HepG2 (cell line): Measurements from ENCODE around the gene TRAPPC10. TPM values are rescaled to one million over a fixed set of nuclear protein-coding genes. Genes with fewer than 3 reads are reported as not detected.

Experiments
- ATM ChIP-seq: fragments of 450-650 bp; IDR thresholded peaks from 2 replicates; pipeline ENCODE4 v1.7.1; 2017; ENCODE audit warnings: mild to moderate bottlenecking, borderline replicate concordance
- CBFB ChIP-seq: sonication (generic); formaldehyde crosslinking; IDR thresholded peaks from 2 replicates; pipeline ENCODE4 v1.4.0; 2020; ENCODE audit warnings: missing genetic modification reagents
- CREM ChIP-seq, 2 experiments: sonication (generic) in 1 of 2; formaldehyde crosslinking in 1 of 2; IDR thresholded peaks; 2 replicates each; pipeline versions ENCODE4 v1.4.0 to v1.6.1; 2016 to 2020; ENCODE audit warnings: antibody characterized with exemption in 1 of 2, mild to moderate bottlenecking in 1 of 2, missing genetic modification reagents in 1 of 2
- ELF4 ChIP-seq: sonication (generic); formaldehyde crosslinking; IDR thresholded peaks from 2 replicates; pipeline ENCODE4 v1.5.0; 2020; ENCODE audit warnings: missing genetic modification reagents, mild to moderate bottlenecking, moderate library complexity, borderline replicate concordance
- ERF ChIP-seq: IDR thresholded peaks from 2 replicates; pipeline ENCODE4 v1.6.1; 2018; ENCODE audit warnings: missing biosample characterization, missing genetic modification reagents
- JDP2 ChIP-seq: sonication (generic); formaldehyde crosslinking; IDR thresholded peaks from 2 replicates; pipeline ENCODE4 v1.8.1; 2022; ENCODE audit warnings: missing genetic modification reagents, borderline replicate concordance
- JUNB ChIP-seq: sonication (generic); formaldehyde crosslinking; IDR thresholded peaks from 2 replicates; pipeline ENCODE4 v1.8.0; 2022; ENCODE audit warnings: missing genetic modification reagents, mild to moderate bottlenecking, borderline replicate concordance
- KLF6 ChIP-seq: IDR thresholded peaks from 2 replicates; pipeline ENCODE4 v1.8.0; 2016; ENCODE audit warnings: missing biosample characterization, missing genetic modification reagents
- NFYC ChIP-seq: IDR thresholded peaks from 2 replicates; pipeline ENCODE4 v1.6.1; 2016; ENCODE audit warnings: missing genetic modification reagents, missing compliant biosample characterization
- RCOR2 ChIP-seq: IDR thresholded peaks from 2 replicates; pipeline ENCODE4 v1.6.1; 2016; ENCODE audit warnings: missing biosample characterization, missing genetic modification reagents
- SOX13 ChIP-seq, 3 experiments: fragments of 450-650 bp in 1 of 3; sonication (generic) in 1 of 3; formaldehyde crosslinking in 1 of 3; IDR thresholded peaks in 2 of 3; conservative IDR thresholded peaks in 1 of 3; 2 replicates each; pipeline versions ENCODE4 v1.5.0 to v1.6.1; 2016 to 2020; ENCODE audit warnings: antibody characterized with exemption in 1 of 3, mild to moderate bottlenecking in 1 of 3, missing compliant biosample characterization in 1 of 3, missing genetic modification reagents in 1 of 3, moderate library complexity in 1 of 3
- ZBTB21 ChIP-seq: sonication (generic); formaldehyde crosslinking; IDR thresholded peaks from 2 replicates; pipeline ENCODE4 v1.4.0; 2020; ENCODE audit warnings: missing genetic modification reagents
- ZBTB8A ChIP-seq: sonication (generic); formaldehyde crosslinking; IDR thresholded peaks from 2 replicates; pipeline ENCODE4 v1.4.0; 2020; ENCODE audit warnings: mild to moderate bottlenecking, low read depth, missing genetic modification reagents, borderline replicate concordance
- ZFP36L1 ChIP-seq: sonication (generic); formaldehyde crosslinking; IDR thresholded peaks from 2 replicates; pipeline ENCODE4 v1.8.0; 2022; ENCODE audit warnings: mild to moderate bottlenecking, missing genetic modification reagents, moderate library complexity
- ZNF326 ChIP-seq: sonication (generic); formaldehyde crosslinking; IDR thresholded peaks from 2 replicates; pipeline ENCODE4 v1.4.0; 2020; ENCODE audit warnings: missing genetic modification reagents, borderline replicate concordance
- ZNF431 ChIP-seq: sonication (generic); formaldehyde crosslinking; IDR thresholded peaks from 2 replicates; pipeline ENCODE4 v1.9.0; 2022; ENCODE audit warnings: missing genetic modification reagents, low read depth, mild to moderate bottlenecking, borderline replicate concordance
- ZNF468 ChIP-seq: sonication (generic); formaldehyde crosslinking; IDR thresholded peaks from 2 replicates; pipeline ENCODE4 v1.8.0; 2022; ENCODE audit warnings: mild to moderate bottlenecking, moderate library complexity, missing genetic modification reagents
- ZNF749 ChIP-seq: sonication (generic); formaldehyde crosslinking; IDR thresholded peaks from 2 replicates; pipeline ENCODE4 v1.8.0; 2022; ENCODE audit warnings: mild to moderate bottlenecking, missing genetic modification reagents, moderate library complexity, borderline replicate concordance
- ZNF761 ChIP-seq: sonication (generic); formaldehyde crosslinking; conservative IDR thresholded peaks from 2 replicates; pipeline ENCODE4 v1.4.0; 2020; ENCODE audit warnings: mild to moderate bottlenecking, missing genetic modification reagents
- ZSCAN22 ChIP-seq: sonication (generic); formaldehyde crosslinking; IDR thresholded peaks from 2 replicates; pipeline ENCODE4 v1.4.0; 2020; ENCODE audit warnings: mild to moderate bottlenecking, missing genetic modification reagents
- polyA plus RNA-seq, 8 experiments: library from polyadenylated mRNA; depleted of rRNA in 3 of 8; stranded (reverse) in 7 of 8; unstranded in 1 of 8; fragments of >200 nt; fragmentation: Illumina TruSeq in 4 of 8; extraction: Trizol in 4 of 8; gene quantifications; 2 replicates each; pipeline versions ENCODE4 v1.2.1 to v1.2.3, GENCODE V29; 2011 to 2016; ENCODE audit warnings: low read depth in 4 of 8, missing spikeins in 1 of 8, mixed read lengths in 1 of 8; ENCODE audit not compliant: insufficient read depth in 1 of 8
- total RNA-seq, 5 experiments: library from RNA; depleted of rRNA; stranded (reverse); fragments of >200 nt; fragmentation: Illumina TruSeq; extraction: Trizol; gene quantifications; 2 replicates each; pipeline ENCODE4 v1.2.3, GENCODE V29; 2016; ENCODE audit warnings: low read depth in 1 of 5
- TF ChIP-seq, protein P1 (sequence below): sonication (generic); formaldehyde crosslinking; conservative IDR thresholded peaks from 2 replicates; pipeline ENCODE4 v1.8.0; 2022; ENCODE audit warnings: mild to moderate bottlenecking, moderate library complexity, missing genetic modification reagents
- TF ChIP-seq, protein P2 (sequence below): sonication (generic); formaldehyde crosslinking; IDR thresholded peaks from 2 replicates; pipeline ENCODE4 v1.4.0; 2020; ENCODE audit warnings: low read depth, mild to moderate bottlenecking, missing genetic modification reagents
- TF ChIP-seq, protein P3 (sequence below): sonication (generic); formaldehyde crosslinking; IDR thresholded peaks from 2 replicates; pipeline ENCODE4 v1.8.1; 2023; ENCODE audit warnings: mild to moderate bottlenecking, missing genetic modification reagents
- TF ChIP-seq, protein P4 (sequence below): sonication (generic); formaldehyde crosslinking; IDR thresholded peaks from 2 replicates; pipeline ENCODE4 v1.4.0; 2020; ENCODE audit warnings: missing genetic modification reagents
- TF ChIP-seq, protein P5 (sequence below): sonication (generic); formaldehyde crosslinking; IDR thresholded peaks from 2 replicates; pipeline ENCODE4 v1.4.0; 2020; ENCODE audit warnings: missing genetic modification reagents, low read depth, mild to moderate bottlenecking, borderline replicate concordance

The TRAPPC10 gene
- total and polyA plus RNA-seq, 2 of the 13 experiments (the other 11 are each of a cell fraction or from before 2014, with no cell fraction given): 10.6 to 16.5 TPM

DNA sequence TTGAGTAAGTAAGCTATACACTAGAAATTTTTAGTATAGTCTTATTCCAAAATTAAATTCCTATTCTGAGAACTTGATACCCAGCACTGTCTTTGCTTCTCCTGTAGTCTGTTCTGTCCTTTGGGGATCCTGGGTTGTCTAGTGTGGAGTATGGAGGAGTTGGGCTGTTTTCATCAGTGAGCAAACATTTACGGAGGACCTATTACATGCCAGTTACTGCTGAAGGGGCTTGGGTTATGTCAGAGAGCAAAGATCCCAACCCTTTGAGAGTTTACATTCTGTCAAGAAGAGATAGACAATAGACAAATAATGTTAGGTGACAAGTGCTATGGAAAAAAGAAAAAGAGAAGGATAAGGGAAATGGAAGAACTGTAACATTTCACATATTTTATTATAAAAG lies 9.0 kb downstream of the TRAPPC10 start (continued):
- TF ChIP-seq SOX13 (IDR thresholded peaks at IDR 0.05) (no peak), SOX13 (CRISPR knock-in tag; conservative IDR thresholded peaks at IDR 0.05 in 1 of 2, IDR thresholded peaks at IDR 0.05 in 1 of 2) (peak in 1 of 2 experiments; percentile 84; a peak in 2 of 4 replicates), ZNF431 (no peak), CREM (IDR thresholded peaks at IDR 0.05) (0 out of 2 replicates have a peak, but pooled peaks have one; percentile 16), CREM (CRISPR knock-in tag; IDR thresholded peaks at IDR 0.05) (no peak), ZSCAN22 (CRISPR knock-in tag) (no peak), RCOR2 (peak; percentile 39; the same call in 1 of the 2 replicates), JDP2 (CRISPR knock-in tag) (no peak), ELF4 (CRISPR knock-in tag) (no peak), JUNB (CRISPR knock-in tag) (no peak), ZBTB8A (CRISPR knock-in tag) (no peak), ZNF749 (CRISPR knock-in tag) (no peak), ZFP36L1 (CRISPR knock-in tag) (no peak), ZNF326 (CRISPR knock-in tag) (no peak), ZBTB21 (CRISPR knock-in tag) (no peak), NFYC (CRISPR knock-in tag) (no peak), ZNF468 (CRISPR knock-in tag) (no peak), CBFB (CRISPR knock-in tag) (no peak), KLF6 (CRISPR knock-in tag) (no peak), ATM (no peak), ERF (CRISPR knock-in tag) (no peak), ZNF761 (no peak)
- TF ChIP-seq, protein P1, sequence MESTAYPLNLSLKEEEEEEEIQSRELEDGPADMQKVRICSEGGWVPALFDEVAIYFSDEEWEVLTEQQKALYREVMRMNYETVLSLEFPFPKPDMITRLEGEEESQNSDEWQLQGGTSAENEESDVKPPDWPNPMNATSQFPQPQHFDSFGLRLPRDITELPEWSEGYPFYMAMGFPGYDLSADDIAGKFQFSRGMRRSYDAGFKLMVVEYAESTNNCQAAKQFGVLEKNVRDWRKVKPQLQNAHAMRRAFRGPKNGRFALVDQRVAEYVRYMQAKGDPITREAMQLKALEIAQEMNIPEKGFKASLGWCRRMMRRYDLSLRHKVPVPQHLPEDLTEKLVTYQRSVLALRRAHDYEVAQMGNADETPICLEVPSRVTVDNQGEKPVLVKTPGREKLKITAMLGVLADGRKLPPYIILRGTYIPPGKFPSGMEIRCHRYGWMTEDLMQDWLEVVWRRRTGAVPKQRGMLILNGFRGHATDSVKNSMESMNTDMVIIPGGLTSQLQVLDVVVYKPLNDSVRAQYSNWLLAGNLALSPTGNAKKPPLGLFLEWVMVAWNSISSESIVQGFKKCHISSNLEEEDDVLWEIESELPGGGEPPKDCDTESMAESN: no peak
- TF ChIP-seq, protein P2, sequence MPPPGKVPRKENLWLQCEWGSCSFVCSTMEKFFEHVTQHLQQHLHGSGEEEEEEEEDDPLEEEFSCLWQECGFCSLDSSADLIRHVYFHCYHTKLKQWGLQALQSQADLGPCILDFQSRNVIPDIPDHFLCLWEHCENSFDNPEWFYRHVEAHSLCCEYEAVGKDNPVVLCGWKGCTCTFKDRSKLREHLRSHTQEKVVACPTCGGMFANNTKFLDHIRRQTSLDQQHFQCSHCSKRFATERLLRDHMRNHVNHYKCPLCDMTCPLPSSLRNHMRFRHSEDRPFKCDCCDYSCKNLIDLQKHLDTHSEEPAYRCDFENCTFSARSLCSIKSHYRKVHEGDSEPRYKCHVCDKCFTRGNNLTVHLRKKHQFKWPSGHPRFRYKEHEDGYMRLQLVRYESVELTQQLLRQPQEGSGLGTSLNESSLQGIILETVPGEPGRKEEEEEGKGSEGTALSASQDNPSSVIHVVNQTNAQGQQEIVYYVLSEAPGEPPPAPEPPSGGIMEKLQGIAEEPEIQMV (CRISPR knock-in tag): no peak
- TF ChIP-seq, protein P3, sequence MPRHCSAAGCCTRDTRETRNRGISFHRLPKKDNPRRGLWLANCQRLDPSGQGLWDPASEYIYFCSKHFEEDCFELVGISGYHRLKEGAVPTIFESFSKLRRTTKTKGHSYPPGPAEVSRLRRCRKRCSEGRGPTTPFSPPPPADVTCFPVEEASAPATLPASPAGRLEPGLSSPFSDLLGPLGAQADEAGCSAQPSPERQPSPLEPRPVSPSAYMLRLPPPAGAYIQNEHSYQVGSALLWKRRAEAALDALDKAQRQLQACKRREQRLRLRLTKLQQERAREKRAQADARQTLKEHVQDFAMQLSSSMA: no peak
- TF ChIP-seq, protein P4, sequence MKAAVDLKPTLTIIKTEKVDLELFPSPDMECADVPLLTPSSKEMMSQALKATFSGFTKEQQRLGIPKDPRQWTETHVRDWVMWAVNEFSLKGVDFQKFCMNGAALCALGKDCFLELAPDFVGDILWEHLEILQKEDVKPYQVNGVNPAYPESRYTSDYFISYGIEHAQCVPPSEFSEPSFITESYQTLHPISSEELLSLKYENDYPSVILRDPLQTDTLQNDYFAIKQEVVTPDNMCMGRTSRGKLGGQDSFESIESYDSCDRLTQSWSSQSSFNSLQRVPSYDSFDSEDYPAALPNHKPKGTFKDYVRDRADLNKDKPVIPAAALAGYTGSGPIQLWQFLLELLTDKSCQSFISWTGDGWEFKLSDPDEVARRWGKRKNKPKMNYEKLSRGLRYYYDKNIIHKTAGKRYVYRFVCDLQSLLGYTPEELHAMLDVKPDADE: no peak
- TF ChIP-seq, protein P5, sequence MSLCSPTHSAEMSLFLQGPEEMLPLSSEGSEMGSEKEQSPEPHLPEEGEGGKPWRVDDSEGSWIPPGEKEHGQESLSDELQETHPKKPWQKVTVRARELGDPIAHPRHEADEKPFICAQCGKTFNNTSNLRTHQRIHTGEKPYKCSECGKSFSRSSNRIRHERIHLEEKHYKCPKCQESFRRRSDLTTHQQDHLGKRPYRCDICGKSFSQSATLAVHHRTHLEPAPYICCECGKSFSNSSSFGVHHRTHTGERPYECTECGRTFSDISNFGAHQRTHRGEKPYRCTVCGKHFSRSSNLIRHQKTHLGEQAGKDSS (CRISPR knock-in tag): no peak
